ENCODE data around the gene MUC4.

- TF ChIP-seq, protein P1, sequence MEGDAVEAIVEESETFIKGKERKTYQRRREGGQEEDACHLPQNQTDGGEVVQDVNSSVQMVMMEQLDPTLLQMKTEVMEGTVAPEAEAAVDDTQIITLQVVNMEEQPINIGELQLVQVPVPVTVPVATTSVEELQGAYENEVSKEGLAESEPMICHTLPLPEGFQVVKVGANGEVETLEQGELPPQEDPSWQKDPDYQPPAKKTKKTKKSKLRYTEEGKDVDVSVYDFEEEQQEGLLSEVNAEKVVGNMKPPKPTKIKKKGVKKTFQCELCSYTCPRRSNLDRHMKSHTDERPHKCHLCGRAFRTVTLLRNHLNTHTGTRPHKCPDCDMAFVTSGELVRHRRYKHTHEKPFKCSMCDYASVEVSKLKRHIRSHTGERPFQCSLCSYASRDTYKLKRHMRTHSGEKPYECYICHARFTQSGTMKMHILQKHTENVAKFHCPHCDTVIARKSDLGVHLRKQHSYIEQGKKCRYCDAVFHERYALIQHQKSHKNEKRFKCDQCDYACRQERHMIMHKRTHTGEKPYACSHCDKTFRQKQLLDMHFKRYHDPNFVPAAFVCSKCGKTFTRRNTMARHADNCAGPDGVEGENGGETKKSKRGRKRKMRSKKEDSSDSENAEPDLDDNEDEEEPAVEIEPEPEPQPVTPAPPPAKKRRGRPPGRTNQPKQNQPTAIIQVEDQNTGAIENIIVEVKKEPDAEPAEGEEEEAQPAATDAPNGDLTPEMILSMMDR (IDR thresholded peaks at IDR 0.05) = no peak
- no peak for TF ChIP-seq ZFX (IDR thresholded peaks at IDR 0.05; ENCODE audit: borderline replicate concordance)
Measured at GRCh38 chr3:195821403-195822130, 9.8 kb upstream of the MUC4 start.
